Measurements from ENCODE around the gene CSNK1G2. TPM values are rescaled to one million over a fixed set of nuclear protein-coding genes. Genes with fewer than 3 reads are reported as not detected.

CSNK1G2 gene
- total RNA-seq, 1 donor from 2014 or later, result 95.2 TPM

DNA sequence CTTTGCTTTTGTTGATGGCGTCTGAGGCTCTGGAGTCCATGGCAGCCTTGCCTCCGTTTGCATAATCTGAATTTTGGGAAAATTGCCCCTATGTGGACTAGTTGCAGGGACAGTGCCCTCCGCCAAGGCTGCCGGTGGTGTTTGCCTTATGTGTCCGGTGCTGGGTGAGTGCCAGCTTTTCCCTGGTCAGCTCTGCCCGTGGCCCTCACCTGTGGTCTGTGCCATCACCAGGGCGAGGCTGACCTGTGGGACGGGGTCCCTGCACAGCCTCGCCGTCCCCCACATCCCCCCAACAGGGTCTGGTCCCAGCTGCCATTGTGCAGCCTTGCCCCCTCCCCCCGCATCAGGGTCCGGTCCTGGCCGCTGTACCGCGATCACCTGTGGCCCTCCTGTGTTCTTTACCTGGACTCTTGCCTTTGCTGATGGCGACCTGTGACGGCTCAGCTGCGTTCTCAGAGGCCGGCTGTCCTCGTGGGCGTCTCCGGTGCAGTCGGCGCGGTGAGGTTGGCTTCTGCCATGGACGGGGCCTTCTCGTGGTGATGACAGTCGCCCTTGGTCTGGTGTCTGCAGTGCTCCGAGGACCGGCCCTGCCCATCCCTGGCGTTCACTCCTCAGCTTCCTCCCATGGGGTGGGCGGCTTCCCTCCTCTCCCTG lies 12.6 kb downstream of the CSNK1G2 start:
- H3K36me3 Mint-ChIP-seq (ENCODE audit: low read depth), result peaks cover 7% of the 10 kb centered on the region
- H3K4me1 Mint-ChIP-seq (ENCODE audit: low read depth), result no peaks in the 10 kb centered on the region
- H3K27ac Mint-ChIP-seq, result no peak overlapping the region
- H3K27me3 Mint-ChIP-seq (ENCODE audit: insufficient read depth), result no peaks in the 10 kb centered on the region
- DNase-seq (ENCODE audit: low spot score), result no peak
- intact Hi-C loops (cut with micrococcal nuclease), result no loop called here
- H3K4me3 Mint-ChIP-seq, result no peak overlapping the region
- H3K9me3 Mint-ChIP-seq, result no peaks in the 10 kb centered on the region

DNA sequence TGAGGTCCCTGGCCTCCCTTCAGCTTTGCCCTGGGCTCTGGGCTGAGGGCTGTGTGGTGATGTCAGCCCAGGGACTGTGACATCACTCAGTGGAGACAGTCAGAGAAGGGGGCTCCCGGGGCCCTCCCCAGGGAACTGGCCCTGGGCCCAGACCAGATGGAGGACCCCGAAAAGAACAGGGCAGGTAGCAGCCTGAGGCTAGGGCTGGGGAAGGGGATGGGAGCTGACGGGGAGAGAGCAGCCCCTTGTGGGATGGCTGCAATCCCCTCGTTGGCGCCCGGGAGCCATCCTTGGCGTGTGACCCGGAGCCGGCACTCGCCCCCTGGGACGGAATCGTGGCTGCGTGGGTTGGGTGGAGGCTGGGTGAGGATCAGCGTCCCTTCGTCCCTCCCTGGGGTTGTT lies 13.6 kb downstream of the CSNK1G2 start:
- Mint-ChIP-seq H3K27me3 (ENCODE audit: insufficient read depth) (no peaks in the 10 kb centered on the region), H3K27ac (no peak overlapping the region), H3K4me1 (ENCODE audit: low read depth) (no peaks in the 10 kb centered on the region), H3K9me3 (no peaks in the 10 kb centered on the region), H3K4me3 (no peak overlapping the region), H3K36me3 (ENCODE audit: low read depth) (peaks cover 7% of the 10 kb centered on the region)
- intact Hi-C loops (cut with micrococcal nuclease), result no loop called here
- DNase-seq (ENCODE audit: low spot score), result no peak

DNA sequence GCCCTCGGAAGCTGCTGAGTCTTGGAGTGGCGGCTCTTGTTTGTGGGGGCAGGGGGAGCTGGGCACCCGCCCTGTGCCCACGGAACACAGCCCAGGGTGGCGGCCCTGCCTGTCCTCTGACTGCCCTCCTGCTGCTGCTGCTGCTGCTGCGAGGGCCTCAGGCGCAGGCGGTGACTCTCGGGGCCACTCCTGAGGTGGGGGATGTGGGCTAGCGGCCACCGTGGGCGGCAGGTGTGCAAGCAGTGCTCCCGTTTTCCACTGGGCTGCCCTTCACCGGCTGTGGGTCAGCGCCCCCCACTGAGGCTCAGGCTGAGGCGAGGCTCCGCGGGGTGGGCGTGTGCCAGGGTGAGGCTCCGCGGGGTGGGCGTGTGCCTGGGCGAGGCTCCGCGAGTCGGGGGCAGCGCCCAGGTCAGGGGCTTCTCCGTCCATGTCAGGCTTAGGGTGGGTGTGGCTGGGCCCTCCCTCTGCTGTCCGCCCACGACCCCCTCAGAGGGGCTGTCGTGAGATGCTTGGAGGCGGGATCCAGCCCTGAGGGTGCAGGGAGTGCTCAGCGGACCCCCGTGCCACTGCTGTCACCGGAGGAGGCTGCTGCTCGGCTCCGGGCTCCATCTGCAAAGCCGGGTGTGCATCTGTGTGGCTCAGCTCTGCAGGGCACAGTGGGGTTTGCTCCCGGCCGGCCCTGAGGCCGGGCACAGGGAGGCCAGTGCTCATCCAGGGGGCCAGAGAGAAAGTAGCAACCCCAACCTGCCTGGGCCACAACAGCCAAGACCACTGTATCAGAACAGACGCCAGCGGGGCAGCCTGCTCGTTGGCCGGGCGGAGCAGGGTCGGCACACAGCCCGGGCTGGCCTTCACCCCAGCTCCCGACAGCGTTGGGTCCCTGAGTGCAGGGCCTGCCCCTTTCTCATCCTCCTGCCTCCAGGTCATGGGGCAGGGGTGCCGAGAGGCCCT lies 14.5 kb downstream of the CSNK1G2 start:
- no peak overlapping the region for H3K27ac Mint-ChIP-seq
- no peak for DNase-seq (ENCODE audit: low spot score)
- H3K27me3 Mint-ChIP-seq (ENCODE audit: insufficient read depth), result no peaks in the 10 kb centered on the region
- H3K4me1 Mint-ChIP-seq (ENCODE audit: low read depth), result no peaks in the 10 kb centered on the region
- H3K36me3 Mint-ChIP-seq (ENCODE audit: low read depth), result peaks cover 3% of the 10 kb centered on the region
- H3K4me3 Mint-ChIP-seq, result no peak overlapping the region
- no peaks in the 10 kb centered on the region for H3K9me3 Mint-ChIP-seq
- intact Hi-C loops (cut with micrococcal nuclease), result no loop called here

DNA sequence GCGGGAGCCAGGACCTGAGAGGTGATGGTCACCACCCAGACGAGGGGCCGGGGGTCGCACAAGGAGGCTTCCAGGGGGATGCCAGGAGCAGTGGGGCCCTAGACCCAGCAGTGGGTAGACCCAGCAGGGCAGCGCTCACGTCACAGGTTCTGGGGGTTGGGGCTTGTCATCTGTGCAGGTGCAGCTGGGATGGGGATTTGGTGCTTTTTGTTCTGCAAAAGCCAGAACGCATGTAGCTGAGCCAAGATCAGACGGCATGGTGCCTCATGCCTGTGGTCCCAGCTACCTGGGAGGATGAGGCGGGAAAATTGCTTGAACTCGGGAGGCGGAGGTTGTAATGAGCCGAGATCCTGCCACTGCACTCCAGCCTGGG lies 15.1 kb downstream of the CSNK1G2 start:
- H3K27me3 Mint-ChIP-seq (ENCODE audit: insufficient read depth), result no peaks in the 10 kb centered on the region
- H3K4me1 Mint-ChIP-seq (ENCODE audit: low read depth), result no peaks in the 10 kb centered on the region
- intact Hi-C loops (cut with micrococcal nuclease), result no loop called here
- no peaks in the 10 kb centered on the region for H3K9me3 Mint-ChIP-seq
- no peak overlapping the region for H3K4me3 Mint-ChIP-seq
- no peak overlapping the region for H3K27ac Mint-ChIP-seq
- no peak for DNase-seq (ENCODE audit: low spot score)
- H3K36me3 Mint-ChIP-seq (ENCODE audit: low read depth), result peaks cover 3% of the 10 kb centered on the region

DNA sequence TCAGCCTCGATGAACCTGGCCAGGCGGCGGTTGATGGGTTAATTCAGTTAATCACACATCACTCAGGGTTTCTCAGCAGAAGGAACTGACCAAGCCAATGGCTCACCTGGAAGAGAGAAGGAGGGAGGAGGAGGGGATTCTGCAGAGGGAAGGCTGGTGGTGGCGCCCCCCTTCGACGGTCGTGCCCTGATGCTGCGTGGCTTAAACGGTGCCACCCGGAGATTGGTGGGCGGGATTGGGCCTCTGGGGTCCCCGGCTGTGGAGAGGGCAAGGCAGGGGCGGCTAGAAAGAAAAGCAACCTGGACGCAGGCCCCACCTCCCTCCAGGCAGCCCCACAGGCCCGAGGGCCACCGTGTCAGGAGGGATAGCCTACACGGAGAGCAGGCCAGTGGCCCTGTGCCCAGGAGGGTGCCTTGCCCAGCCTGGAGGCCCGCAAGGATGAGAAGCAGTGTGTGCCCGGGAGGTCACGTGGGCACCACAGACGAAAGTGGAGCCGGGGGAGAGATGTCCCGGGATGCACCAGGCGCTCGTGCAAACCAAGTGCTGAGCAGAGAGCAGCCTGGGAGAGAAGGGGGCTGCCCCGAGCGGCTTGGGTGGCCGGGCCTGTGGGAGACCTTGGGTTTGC lies 16.0 kb downstream of the CSNK1G2 start:
- H3K36me3 Mint-ChIP-seq (ENCODE audit: low read depth), result peaks cover 3% of the 10 kb centered on the region
- no peaks in the 10 kb centered on the region for H3K4me1 Mint-ChIP-seq (ENCODE audit: low read depth)
- no peak overlapping the region for H3K4me3 Mint-ChIP-seq
- no peaks in the 10 kb centered on the region for H3K27me3 Mint-ChIP-seq (ENCODE audit: insufficient read depth)
- no peak for DNase-seq (ENCODE audit: low spot score)
- no peaks in the 10 kb centered on the region for H3K9me3 Mint-ChIP-seq
- no peak overlapping the region for H3K27ac Mint-ChIP-seq
- intact Hi-C loops (cut with micrococcal nuclease), result no loop called here

DNA sequence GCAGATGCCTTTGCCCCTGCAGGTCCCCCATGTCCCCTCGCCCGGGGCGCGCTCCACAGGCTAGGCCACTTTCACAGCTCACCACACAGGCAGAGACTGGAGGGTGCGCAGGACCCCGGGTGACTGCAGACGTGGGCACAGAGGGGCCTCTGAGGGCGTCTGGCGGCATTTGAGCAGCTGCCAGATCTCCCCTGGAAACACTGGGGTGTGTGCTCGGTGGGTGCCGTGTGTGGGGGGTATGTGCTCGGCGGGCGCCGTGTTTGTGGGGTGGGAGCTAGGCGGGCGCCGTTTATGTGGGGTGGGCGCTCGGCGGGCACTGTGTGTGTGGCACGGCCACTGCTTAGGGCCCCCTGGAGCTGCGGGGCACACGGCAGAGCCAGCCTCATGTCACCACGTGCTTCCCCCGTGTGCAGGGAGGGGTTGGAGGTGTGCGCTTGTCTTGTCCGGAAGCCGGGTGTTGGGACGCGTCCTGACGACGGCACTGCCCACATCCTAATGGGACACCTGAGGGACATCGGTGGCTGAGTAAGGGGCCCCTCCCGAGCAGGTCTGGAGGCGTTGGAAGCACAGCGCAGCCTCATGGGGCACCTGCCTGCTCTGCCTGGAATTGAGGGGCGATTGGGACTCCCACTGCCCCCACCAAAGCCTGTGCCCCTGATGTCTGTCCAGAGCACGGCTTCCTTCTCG lies 16.7 kb downstream of the CSNK1G2 start:
- Mint-ChIP-seq H3K4me1 (ENCODE audit: low read depth) (no peaks in the 10 kb centered on the region), H3K36me3 (ENCODE audit: low read depth) (no peaks in the 10 kb centered on the region), H3K27me3 (ENCODE audit: insufficient read depth) (no peaks in the 10 kb centered on the region), H3K4me3 (no peak overlapping the region), H3K9me3 (no peaks in the 10 kb centered on the region), H3K27ac (no peak overlapping the region)
- no peak for DNase-seq (ENCODE audit: low spot score)
- intact Hi-C loops (cut with micrococcal nuclease), result no loop called here

DNA sequence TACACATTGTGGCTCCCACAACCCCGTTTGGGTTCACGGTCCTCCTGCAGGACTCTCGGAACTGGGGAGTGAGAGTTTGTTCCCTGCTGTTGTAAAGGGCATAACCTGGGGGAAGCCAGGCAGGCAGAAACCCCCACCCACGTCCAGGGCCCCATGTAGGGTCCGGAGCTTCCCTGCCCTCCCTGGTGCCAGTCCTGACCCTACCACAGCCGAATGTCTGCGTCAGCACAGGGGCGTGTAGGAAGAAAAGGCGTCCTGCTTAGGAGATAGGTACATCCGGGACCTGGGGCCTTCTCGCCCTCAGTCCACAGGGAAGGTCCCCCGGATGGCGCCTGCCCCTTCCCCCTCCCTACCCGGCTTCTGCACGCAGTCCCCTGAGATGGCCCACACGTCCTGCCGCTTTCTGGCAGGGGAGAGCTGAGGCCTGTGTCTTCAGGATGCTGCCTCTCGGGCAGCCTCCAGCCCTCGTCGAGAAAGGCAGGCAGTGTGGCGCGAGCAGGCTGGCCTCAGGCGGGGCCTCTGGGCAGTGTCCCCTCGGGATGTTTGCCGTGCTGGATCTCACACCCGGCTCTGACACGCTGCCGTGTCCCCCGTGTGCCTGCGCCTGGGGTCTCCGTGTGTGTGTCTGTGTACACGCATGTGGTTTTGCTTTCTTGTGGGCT lies 19.1 kb downstream of the CSNK1G2 start:
- intact Hi-C loops (cut with micrococcal nuclease), result no loop called here
- Mint-ChIP-seq H3K27ac (no peak overlapping the region), H3K27me3 (ENCODE audit: insufficient read depth) (no peaks in the 10 kb centered on the region), H3K4me1 (ENCODE audit: low read depth) (no peaks in the 10 kb centered on the region), H3K4me3 (no peak overlapping the region), H3K9me3 (no peaks in the 10 kb centered on the region), H3K36me3 (ENCODE audit: low read depth) (no peaks in the 10 kb centered on the region)
- no peak for DNase-seq (ENCODE audit: low spot score)

DNA sequence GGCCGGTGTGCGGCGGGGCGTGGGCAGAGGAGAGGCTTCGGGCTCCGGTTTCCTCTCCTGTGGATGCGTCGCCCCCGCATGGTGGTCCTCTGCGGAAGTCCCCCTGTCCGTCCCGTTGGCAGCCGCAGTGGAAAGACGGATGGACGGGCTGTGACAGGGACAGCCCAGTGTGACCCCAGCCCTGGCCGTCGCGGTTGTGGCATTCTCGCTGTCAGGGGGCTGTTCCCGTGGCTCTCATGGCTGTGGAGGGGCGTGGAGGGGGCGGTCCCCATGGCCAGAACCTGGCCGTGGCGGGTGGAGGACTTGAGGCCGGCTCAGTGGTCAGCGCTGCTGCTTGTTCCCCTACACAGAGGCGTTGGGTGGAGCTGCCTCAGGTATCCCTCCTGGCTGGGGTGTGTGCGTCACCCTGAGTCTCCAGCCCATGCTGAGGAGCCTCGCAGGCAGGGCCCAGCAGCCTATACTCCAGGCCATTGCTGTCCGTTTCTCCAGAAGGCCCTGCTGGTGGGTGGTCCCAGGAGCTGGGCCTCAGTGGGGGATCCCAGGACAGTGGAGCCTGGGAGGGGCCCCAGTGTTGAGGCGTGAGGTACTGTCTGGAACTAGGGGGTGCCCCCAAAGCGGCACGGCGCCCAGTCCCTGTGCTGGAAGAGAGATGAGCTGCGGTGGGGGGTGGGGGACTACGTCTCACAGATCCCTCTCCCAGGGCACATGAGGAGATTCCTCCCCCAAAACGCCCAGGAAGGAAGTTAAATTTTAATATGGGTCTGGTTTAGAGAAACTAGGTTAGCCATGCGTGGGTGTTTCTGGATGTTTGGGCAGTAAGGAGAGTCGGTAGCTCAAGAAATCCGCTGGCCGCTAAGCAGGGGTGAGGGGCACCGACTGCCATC lies 20.3 kb downstream of the CSNK1G2 start:
- intact Hi-C loops (cut with micrococcal nuclease), result no loop called here
- Mint-ChIP-seq H3K27me3 (ENCODE audit: insufficient read depth) (no peaks in the 10 kb centered on the region), H3K27ac (no peak overlapping the region), H3K9me3 (no peaks in the 10 kb centered on the region), H3K4me3 (no peak overlapping the region), H3K4me1 (ENCODE audit: low read depth) (peaks cover 5% of the 10 kb centered on the region), H3K36me3 (ENCODE audit: low read depth) (no peaks in the 10 kb centered on the region)
- no peak for DNase-seq (ENCODE audit: low spot score)

DNA sequence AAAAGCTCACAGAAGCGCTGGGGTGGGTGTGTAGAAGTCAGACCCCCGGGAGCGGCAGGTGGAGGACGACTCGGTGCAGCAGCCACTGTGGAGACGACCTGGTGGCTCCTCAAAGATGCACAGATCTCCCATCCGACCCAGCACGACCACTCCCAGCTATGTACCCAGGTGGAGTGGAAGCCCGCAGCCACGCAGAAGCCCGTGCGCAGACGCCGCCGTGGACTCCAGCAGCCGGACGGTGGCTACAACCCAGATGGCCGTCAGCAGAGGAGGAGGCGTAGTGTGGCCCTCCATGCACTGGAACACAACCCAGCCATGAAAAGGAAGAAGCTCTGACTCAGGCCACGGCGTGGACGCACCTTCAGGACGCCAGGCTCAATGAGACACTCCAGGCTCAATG lies 21.7 kb downstream of the CSNK1G2 start:
- no peak overlapping the region for H3K27ac Mint-ChIP-seq
- H3K4me3 Mint-ChIP-seq, result no peak overlapping the region
- H3K36me3 Mint-ChIP-seq (ENCODE audit: low read depth), result no peaks in the 10 kb centered on the region
- no peaks in the 10 kb centered on the region for H3K27me3 Mint-ChIP-seq (ENCODE audit: insufficient read depth)
- DNase-seq (ENCODE audit: low spot score), result no peak
- peaks cover 6% of the 10 kb centered on the region for H3K4me1 Mint-ChIP-seq (ENCODE audit: low read depth)
- intact Hi-C loops (cut with micrococcal nuclease), result no loop called here
- H3K9me3 Mint-ChIP-seq, result no peaks in the 10 kb centered on the region

DNA sequence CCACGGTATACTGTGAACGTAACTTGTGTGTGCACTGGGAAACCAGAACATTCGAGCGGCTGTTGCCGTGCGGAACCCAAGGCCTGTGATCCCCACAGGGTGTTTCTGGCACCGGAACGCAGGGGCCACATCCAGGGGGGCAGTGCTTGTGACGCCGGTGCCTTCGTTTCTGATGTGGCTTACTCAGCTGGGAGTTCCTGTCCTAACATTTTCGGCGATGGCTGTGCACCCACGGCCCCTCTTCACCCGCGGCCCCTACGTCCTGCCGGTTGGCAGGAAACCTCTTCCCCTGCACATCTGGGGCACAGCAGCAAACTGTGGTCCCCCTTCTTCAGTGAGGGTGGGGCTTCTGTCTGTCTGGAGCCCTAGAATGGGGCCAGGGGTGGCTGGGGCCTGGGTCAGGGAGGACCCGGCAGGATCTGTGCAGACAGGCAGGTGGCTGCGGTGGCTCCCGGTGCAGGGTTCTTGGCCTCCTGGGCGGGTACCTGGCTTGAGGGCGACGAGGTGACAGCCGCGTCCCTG lies 26.2 kb downstream of the CSNK1G2 start:
- intact Hi-C loops (cut with micrococcal nuclease), result no loop called here
- no peak overlapping the region for H3K4me3 Mint-ChIP-seq

DNA sequence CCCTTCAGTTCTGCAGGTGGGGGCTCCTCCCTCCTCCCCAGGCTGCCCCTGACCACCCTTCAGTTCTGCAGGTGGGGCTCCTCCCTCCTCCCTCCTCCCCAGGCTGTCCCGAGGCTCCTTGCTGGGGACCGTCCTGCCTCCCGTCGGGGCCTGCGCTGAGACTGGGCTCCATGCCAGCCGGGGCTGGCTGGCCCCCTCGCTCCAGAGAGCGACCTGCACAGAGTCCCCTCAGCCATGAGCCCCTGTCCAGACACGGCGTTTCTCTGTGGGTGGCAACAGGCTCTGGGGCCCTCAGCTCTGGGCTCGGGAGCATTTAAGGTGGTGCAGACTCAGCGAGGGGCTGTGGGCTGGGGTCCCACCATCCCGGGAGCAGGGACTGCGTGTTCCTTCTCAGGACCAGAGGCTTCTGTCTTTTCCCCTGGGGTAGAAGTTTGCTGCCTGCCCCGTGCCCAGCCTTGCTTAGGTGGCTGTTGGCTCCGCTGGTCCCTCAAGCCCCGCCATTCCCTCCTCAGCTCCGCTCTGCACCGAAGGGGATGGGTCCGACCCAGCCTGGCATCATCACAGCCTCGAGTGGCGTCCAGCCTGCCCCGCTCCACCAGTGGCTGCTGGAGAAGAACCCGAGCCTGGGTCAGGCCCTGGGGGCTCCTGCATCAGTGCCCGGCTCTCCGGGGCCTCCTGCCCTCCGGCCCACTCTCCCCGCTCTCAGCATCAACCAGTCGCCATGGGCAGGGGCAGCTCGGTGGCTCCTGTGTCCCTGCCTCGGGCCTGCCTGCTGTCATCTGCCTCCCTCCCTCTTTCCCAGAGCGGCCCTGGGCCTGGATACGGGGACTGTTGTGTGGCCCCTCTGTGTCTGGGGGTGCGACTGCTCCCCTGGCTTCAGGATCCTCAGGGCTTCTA lies 27.6 kb downstream of the CSNK1G2 start:
- H3K4me1 Mint-ChIP-seq (ENCODE audit: low read depth), result peaks cover 6% of the 10 kb centered on the region
- H3K36me3 Mint-ChIP-seq (ENCODE audit: low read depth), result peaks cover 4% of the 10 kb centered on the region
- no peaks in the 10 kb centered on the region for H3K27me3 Mint-ChIP-seq (ENCODE audit: insufficient read depth)

More for the DNA sequence above, 26.2 kb downstream of the CSNK1G2 start:
- Mint-ChIP-seq H3K4me1 (ENCODE audit: low read depth) (peaks cover 6% of the 10 kb centered on the region), H3K27ac (no peak overlapping the region), H3K9me3 (no peaks in the 10 kb centered on the region), H3K36me3 (ENCODE audit: low read depth) (peaks cover 2% of the 10 kb centered on the region), H3K27me3 (ENCODE audit: insufficient read depth) (no peaks in the 10 kb centered on the region)
- DNase-seq (ENCODE audit: low spot score), result no peak

More for the DNA sequence above, 27.6 kb downstream of the CSNK1G2 start:
- DNase-seq (ENCODE audit: low spot score), result no peak
- no peaks in the 10 kb centered on the region for H3K9me3 Mint-ChIP-seq
- intact Hi-C loops (cut with micrococcal nuclease), result no loop called here
- H3K4me3 Mint-ChIP-seq, result no peak overlapping the region
- H3K27ac Mint-ChIP-seq, result no peak overlapping the region

Data from activated T-helper 1 cell treated with anti-CD3 and anti-CD28 coated beads, Interleukin-12 subunit alpha, Interleukin-12 subunit beta, Interleukin-2, Interleukin-4 antibody, amounts not matched to agents 30 ng/mL and 10 ng/mL and 1 ng/mL, durations not matched to agents 14 hours and 24 hours and 36 hours (primary cell).